ENCODE data around the gene CERT1. TPM values are rescaled to one million over a fixed set of nuclear protein-coding genes. Genes with fewer than 3 reads are reported as not detected.
"Not testable (repeated sequence)": the region's sequence is repeated elsewhere in the genome, so short reads cannot be mapped to it uniquely, and the experiment has no call there.

The CERT1 gene
- total and polyA plus RNA-seq, 2 experiments from 2014 or later, result 15.6 to 42.0 TPM

GRCh38 chr5:75510417-75510835, 1.0 kb downstream of the CERT1 start:
- no peaks in the 10 kb centered on the region for H3K9me3 ChIP-seq (ENCODE audit: low read depth)
- H3K79me2 ChIP-seq, result peaks cover 86% of the 10 kb centered on the region
- H3K4me1 ChIP-seq (ENCODE audit: insufficient read depth), result peaks cover 9% of the 10 kb centered on the region
- no peak for TF ChIP-seq CTCF (IDR thresholded peaks at IDR 0.05; ENCODE audit: poor library complexity)
- no peak for TF ChIP-seq EZH2phosphoT487 (IDR thresholded peaks at IDR 0.05; ENCODE audit: low read depth, severe bottlenecking, unreplicated experiment)
- no peak for TF ChIP-seq EZH2 (IDR thresholded peaks at IDR 0.05; ENCODE audit: borderline replicate concordance)
- WGBS (ENCODE audit: low lambda C conversion rate, missing lambda C conversion rate), result 3% methylated on average over 15 of the region's 15 CpGs
- peak overlapping the region; percentile 75 for H2AFZ ChIP-seq
- no peaks in the 10 kb centered on the region for H3K9me2 ChIP-seq (replicated peaks; ENCODE audit: insufficient read depth)
- H3K4me3 ChIP-seq, result peak overlapping the region; percentile 95
- H3K27me3 ChIP-seq, result no peaks in the 10 kb centered on the region
- peaks cover 28% of the 10 kb centered on the region for H4K20me1 ChIP-seq (ENCODE audit: insufficient read depth, poor library complexity, severe bottlenecking)
- no peak for DNase-seq (ENCODE audit: low spot score)
- H3K27ac ChIP-seq, result peak overlapping the region; percentile 96
- H3K36me3 ChIP-seq (replicated peaks; ENCODE audit: insufficient read depth, low read depth), result no peaks in the 10 kb centered on the region
- peak overlapping the region; percentile 79 for H3K4me2 ChIP-seq

DNA sequence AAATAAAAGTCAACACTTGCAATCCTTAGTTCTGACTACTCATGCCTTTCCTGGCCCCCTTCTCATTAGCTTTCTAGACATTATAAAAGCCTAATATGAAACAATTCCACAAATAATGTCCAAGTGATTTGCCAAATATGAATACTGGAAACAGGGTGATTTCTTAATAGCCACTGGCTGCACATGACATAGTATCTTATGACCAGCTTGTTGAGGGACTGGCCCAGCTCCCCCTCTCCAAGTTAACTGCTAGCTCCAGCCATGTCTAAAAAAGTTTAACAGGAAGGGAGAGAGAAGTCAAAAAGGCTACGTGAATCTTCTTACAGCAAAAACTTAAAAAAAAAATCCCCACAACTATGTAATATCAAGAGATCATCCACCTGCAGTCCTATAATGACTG, 1.5 kb downstream of the CERT1 start:
- H3K79me2 ChIP-seq, result peaks cover 86% of the 10 kb centered on the region
- no peak for TF ChIP-seq EZH2 (IDR thresholded peaks at IDR 0.05; ENCODE audit: borderline replicate concordance)
- H3K4me1 ChIP-seq (ENCODE audit: insufficient read depth), result peaks cover 9% of the 10 kb centered on the region
- H4K20me1 ChIP-seq (ENCODE audit: insufficient read depth, poor library complexity, severe bottlenecking), result peaks cover 28% of the 10 kb centered on the region
- peak overlapping the region; percentile 95 for H3K4me3 ChIP-seq
- no peaks in the 10 kb centered on the region for H3K9me2 ChIP-seq (replicated peaks; ENCODE audit: insufficient read depth)
- H2AFZ ChIP-seq, result peak overlapping the region; percentile 75
- peak; percentile 43 for DNase-seq (ENCODE audit: low spot score)
- 0% methylated on average over 1 of the region's 1 CpG for WGBS (ENCODE audit: low lambda C conversion rate, missing lambda C conversion rate)
- H3K9me3 ChIP-seq (ENCODE audit: low read depth), result no peaks in the 10 kb centered on the region
- H3K27ac ChIP-seq, result peak overlapping the region; percentile 96
- no peaks in the 10 kb centered on the region for H3K27me3 ChIP-seq
- H3K36me3 ChIP-seq (replicated peaks; ENCODE audit: insufficient read depth, low read depth), result no peaks in the 10 kb centered on the region
- peak overlapping the region; percentile 79 for H3K4me2 ChIP-seq

DNA sequence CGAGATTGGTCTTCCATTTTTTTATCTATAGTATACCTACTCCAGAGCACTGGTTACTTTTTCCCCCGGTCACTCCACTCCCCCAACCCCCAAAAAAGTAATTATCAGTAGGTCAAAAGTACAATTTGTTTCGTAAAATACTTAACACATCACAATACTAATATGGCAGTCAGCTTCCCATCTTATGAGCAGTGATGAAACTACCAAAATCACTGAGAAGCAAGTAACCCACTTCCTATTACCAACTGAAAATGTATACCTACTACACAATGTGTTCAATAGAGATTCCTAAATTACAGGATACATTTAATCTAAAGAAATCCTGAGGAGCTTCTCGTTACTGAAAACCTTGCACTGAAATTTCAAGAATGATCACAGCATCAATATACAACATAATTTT, 1.9 kb downstream of the CERT1 start:
- Histone ChIP-seq H4K20me1 (ENCODE audit: insufficient read depth, poor library complexity, severe bottlenecking) (peaks cover 28% of the 10 kb centered on the region), H3K4me2 (peak overlapping the region; percentile 79), H3K27ac (peak overlapping the region; percentile 96), H3K9me2 (replicated peaks; ENCODE audit: insufficient read depth) (no peaks in the 10 kb centered on the region), H3K27me3 (no peaks in the 10 kb centered on the region), H3K4me3 (peak overlapping the region; percentile 95), H3K9me3 (ENCODE audit: low read depth) (no peaks in the 10 kb centered on the region), H2AFZ (no peak overlapping the region), H3K79me2 (peaks cover 86% of the 10 kb centered on the region), H3K36me3 (replicated peaks; ENCODE audit: insufficient read depth, low read depth) (no peaks in the 10 kb centered on the region), H3K4me1 (ENCODE audit: insufficient read depth) (peaks cover 9% of the 10 kb centered on the region)
- DNase-seq (ENCODE audit: low spot score), result no peak
- 77% methylated on average over 4 of the region's 4 CpGs for WGBS (ENCODE audit: low lambda C conversion rate, missing lambda C conversion rate)
- TF ChIP-seq CTCF (IDR thresholded peaks at IDR 0.05; ENCODE audit: poor library complexity), result no peak
- TF ChIP-seq EZH2phosphoT487 (IDR thresholded peaks at IDR 0.05; ENCODE audit: low read depth, severe bottlenecking, unreplicated experiment), result no peak

DNA sequence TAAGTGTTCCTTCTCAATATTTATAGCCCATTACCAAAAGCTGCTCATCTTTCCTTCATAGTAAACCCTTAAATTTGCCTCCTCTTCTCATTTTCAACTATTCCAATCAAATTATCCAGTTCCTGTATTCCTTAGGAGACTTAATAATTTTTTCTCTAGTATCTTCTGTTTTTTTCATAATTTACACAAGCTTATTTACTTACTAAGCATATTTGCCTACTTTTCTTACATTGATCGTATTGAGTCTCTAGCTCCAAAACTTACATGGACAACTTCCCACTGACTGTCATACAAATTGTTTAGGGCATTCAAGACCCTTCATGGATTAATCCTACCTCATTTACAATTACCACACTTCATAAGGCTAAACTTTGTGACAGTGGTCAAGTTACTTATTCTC, 3.6 kb downstream of the CERT1 start:
- Histone ChIP-seq H3K4me2 (no peak overlapping the region), H3K27me3 (no peaks in the 10 kb centered on the region), H2AFZ (no peak overlapping the region), H3K36me3 (replicated peaks; ENCODE audit: insufficient read depth, low read depth) (no peaks in the 10 kb centered on the region), H3K4me1 (ENCODE audit: insufficient read depth) (peaks cover 3% of the 10 kb centered on the region), H3K79me2 (peaks cover 86% of the 10 kb centered on the region), H3K9me3 (ENCODE audit: low read depth) (no peaks in the 10 kb centered on the region), H4K20me1 (ENCODE audit: insufficient read depth, poor library complexity, severe bottlenecking) (peaks cover 34% of the 10 kb centered on the region), H3K9me2 (replicated peaks; ENCODE audit: insufficient read depth) (no peaks in the 10 kb centered on the region), H3K27ac (no peak overlapping the region), H3K4me3 (no peak overlapping the region)
- WGBS (ENCODE audit: low lambda C conversion rate, missing lambda C conversion rate), result 93% methylated on average over 1 of the region's 1 CpG
- DNase-seq (ENCODE audit: low spot score), result no peak
- TF ChIP-seq CTCF (IDR thresholded peaks at IDR 0.05; ENCODE audit: poor library complexity), result no peak
- TF ChIP-seq EZH2 (IDR thresholded peaks at IDR 0.05; ENCODE audit: borderline replicate concordance), result no peak
- TF ChIP-seq EZH2phosphoT487 (IDR thresholded peaks at IDR 0.05; ENCODE audit: low read depth, severe bottlenecking, unreplicated experiment), result no peak

- H3K27me3 ChIP-seq; H3K27ac ChIP-seq; H3K4me1 ChIP-seq (ENCODE audit: insufficient read depth); H3K4me2 ChIP-seq; H3K9me3 ChIP-seq (ENCODE audit: low read depth); DNase-seq (ENCODE audit: low spot score); H3K36me3 ChIP-seq (replicated peaks; ENCODE audit: insufficient read depth, low read depth); H2AFZ ChIP-seq; H3K9me2 ChIP-seq (replicated peaks; ENCODE audit: insufficient read depth); H3K4me3 ChIP-seq: not testable (repeated sequence)
- H3K79me2 ChIP-seq, result peaks cover 100% of the 10 kb centered on the region
- peaks cover 38% of the 10 kb centered on the region for H4K20me1 ChIP-seq (ENCODE audit: insufficient read depth, poor library complexity, severe bottlenecking)
- WGBS (ENCODE audit: low lambda C conversion rate, missing lambda C conversion rate), result 95% methylated on average over 5 of the region's 5 CpGs
Measured at GRCh38 chr5:75505112-75505511, 6.3 kb downstream of the CERT1 start.

DNA sequence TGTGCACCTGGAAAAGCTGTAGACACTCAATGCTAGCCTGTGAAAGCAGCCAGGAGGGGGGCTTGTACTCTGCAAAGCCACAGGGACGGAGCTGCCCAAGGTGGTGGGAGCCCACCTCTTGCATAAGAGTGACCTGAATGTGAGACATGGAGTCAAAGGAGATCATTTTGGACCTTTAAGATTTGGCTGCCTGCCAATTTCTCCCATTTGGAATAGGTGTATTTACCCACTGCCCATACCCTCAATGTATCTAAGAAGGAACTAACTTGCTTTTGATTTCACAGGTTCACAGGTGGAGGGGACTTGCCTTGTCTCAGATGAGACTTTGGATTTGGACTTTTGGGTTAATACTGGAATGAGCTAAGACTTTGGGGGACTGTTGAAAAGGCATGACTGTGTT, 12.6 kb downstream of the CERT1 start:
- not testable (repeated sequence) for H3K4me2 ChIP-seq; H3K36me3 ChIP-seq (replicated peaks; ENCODE audit: insufficient read depth, low read depth); H3K9me3 ChIP-seq (ENCODE audit: low read depth); H3K9me2 ChIP-seq (replicated peaks; ENCODE audit: insufficient read depth); H3K27me3 ChIP-seq; H2AFZ ChIP-seq; H3K4me1 ChIP-seq (ENCODE audit: insufficient read depth); DNase-seq (ENCODE audit: low spot score); H3K27ac ChIP-seq; H3K4me3 ChIP-seq
- Histone ChIP-seq H4K20me1 (ENCODE audit: insufficient read depth, poor library complexity, severe bottlenecking) (peaks cover 21% of the 10 kb centered on the region), H3K79me2 (peaks cover 80% of the 10 kb centered on the region)
- 94% methylated on average over 1 of the region's 1 CpG for WGBS (ENCODE audit: low lambda C conversion rate, missing lambda C conversion rate)
